Coronary artery (tissue), 2 donors: Measurements from ENCODE around the gene DCD.

Source experiments
- DNase-seq: peaks from one replicate; pipeline ENCODE4 v3.0.0-alpha.2; 2017; ENCODE audit warnings: low spot score
- H3K27ac ChIP-seq, 2 donors: fragments of 200-600 bp; sonication (generic); one replicate each; pipeline ENCODE4 v1.5.1; 2016 to 2019
- H3K4me3 ChIP-seq: fragments of 200-600 bp; sonication (generic); 2 replicates; pipeline ENCODE4 v1.5.1; 2016; ENCODE audit warnings: mild to moderate bottlenecking, moderate library complexity
- CTCF ChIP-seq: fragments of 200-600 bp; sonication (generic); IDR thresholded peaks from one replicate; pipeline ENCODE4 v1.5.1; 2019; ENCODE audit warnings: antibody characterized with exemption

Gene DCD

GRCh38 chr12:54648265-54648664 lies at the start of gene DCD:
DCD (minus strand) TSS chr12:54648365; CDS start chr12:54648303, 62 bp downstream.
- DNase-seq, result no peak
- H3K4me3 ChIP-seq, result no peak within 1 kb of the TSS
- no peak for TF ChIP-seq CTCF
- H3K27ac ChIP-seq, result no peak within 1 kb of the TSS

- Histone ChIP-seq H3K27ac (no peak overlapping the region), H3K4me3 (no peak overlapping the region)
- DNase-seq, result no peak
- TF ChIP-seq CTCF, result no peak
Observed at GRCh38 chr12:54697851-54698250, 49.7 kb upstream of the DCD start.

GRCh38 chr12:54692353-54692752 lies 44.2 kb upstream of the DCD start:
- no peak for DNase-seq
- no peak for TF ChIP-seq CTCF

GRCh38 chr12:54689984-54690383 lies 41.8 kb upstream of the DCD start:
- no peak overlapping the region for H3K27ac ChIP-seq
- no peak for DNase-seq
- no peak overlapping the region for H3K4me3 ChIP-seq
- TF ChIP-seq CTCF, result no peak

More at GRCh38 chr12:54692353-54692752, 44.2 kb upstream of the DCD start:
- H3K27ac ChIP-seq, result no peak overlapping the region
- H3K4me3 ChIP-seq, result no peak overlapping the region

- TF ChIP-seq CTCF, result no peak
- no peak overlapping the region for H3K4me3 ChIP-seq
- H3K27ac ChIP-seq, result no peak overlapping the region
- DNase-seq, result no peak
Observed at GRCh38 chr12:54689034-54689372, 40.8 kb upstream of the DCD start.

- TF ChIP-seq CTCF, result no peak
- no peak overlapping the region for H3K27ac ChIP-seq
- H3K4me3 ChIP-seq, result no peak overlapping the region
- no peak for DNase-seq
Observed at GRCh38 chr12:54688309-54689033, 40.3 kb upstream of the DCD start.
